SU-DHL-6 (cell line): Measurements from ENCODE around the gene FAM3D.

Source experiments
- H2AFZ ChIP-seq: fragments of 200-600 bp; sonication (generic); 2 replicates; pipeline ENCODE4 v1.6.1; 2014; ENCODE audit warnings: low read depth, mild to moderate bottlenecking, moderate library complexity, mixed read lengths, antibody characterized with exemption, low read length; ENCODE audit not compliant: severe bottlenecking
- H3F3A ChIP-seq: fragments of 200-600 bp; shearing (Covaris generic); 2 replicates; pipeline ENCODE4 v1.6.0; 2016; ENCODE audit warnings: antibody characterized with exemption, mild to moderate bottlenecking; ENCODE audit not compliant: insufficient read depth
- H3K27ac ChIP-seq: fragments of 200-600 bp; sonication (generic); 2 replicates; pipeline ENCODE4 v1.5.1; 2016; ENCODE audit warnings: low read depth, mild to moderate bottlenecking, low read length, moderate library complexity, mixed read lengths
- H3K27me3 ChIP-seq: fragments of 200-600 bp; sonication (generic), shearing (Covaris generic); 2 replicates; pipeline ENCODE4 v1.6.0; 2014; ENCODE audit warnings: mild to moderate bottlenecking, low read length
- H3K36me3 ChIP-seq: fragments of 200-600 bp; sonication (generic); 2 replicates; pipeline ENCODE4 v1.6.1; 2014; ENCODE audit warnings: mild to moderate bottlenecking, low read length, mixed read lengths
- H3K4me2 ChIP-seq: fragments of 300-600, 200-600 bp; shearing (Covaris generic), sonication (generic); 2 replicates; pipeline ENCODE4 v1.6.0; 2014; ENCODE audit warnings: low read length, low read depth, mild to moderate bottlenecking; ENCODE audit not compliant: poor library complexity, severe bottlenecking
- H3K4me3 ChIP-seq: fragments of 200-600 bp; sonication (generic); 2 replicates; pipeline ENCODE4 v1.5.1; 2014; ENCODE audit warnings: antibody characterized with exemption, low read length, mild to moderate bottlenecking, mixed read lengths; ENCODE audit not compliant: insufficient read depth, poor library complexity, severe bottlenecking
- H3K79me2 ChIP-seq: fragments of 200-600 bp; sonication (generic); 2 replicates; pipeline ENCODE4 v1.6.1; 2014; ENCODE audit warnings: mild to moderate bottlenecking, low read length, moderate library complexity; ENCODE audit not compliant: insufficient read depth
- H3K9ac ChIP-seq: fragments of 200-600 bp; sonication (generic); 2 replicates; pipeline ENCODE4 v1.7.0; 2014; ENCODE audit warnings: mild to moderate bottlenecking, low read length
- H3K9me2 ChIP-seq: fragments of 200-600 bp; sonication (generic); replicated peaks from 2 replicates; pipeline ENCODE4 v1.6.1; 2014; ENCODE audit warnings: low read length; ENCODE audit not compliant: insufficient read depth
- H3K9me3 ChIP-seq: fragments of 200-600 bp; sonication (generic); 2 replicates; pipeline ENCODE4 v1.6.1; 2014; ENCODE audit warnings: low read length, mixed read lengths; ENCODE audit not compliant: insufficient read depth
- H4K20me1 ChIP-seq: fragments of 200-600 bp; sonication (generic); 2 replicates; pipeline ENCODE4 v1.6.1; 2014; ENCODE audit warnings: low read depth, mild to moderate bottlenecking, antibody characterized with exemption, low read length, moderate library complexity, mixed read lengths
- CTCF ChIP-seq: fragments of 200-600 bp; sonication (generic); IDR thresholded peaks from one replicate; pipeline ENCODE4 v1.5.1; 2017; ENCODE audit warnings: antibody characterized with exemption, mild to moderate bottlenecking, low read length, moderate library complexity; ENCODE audit not compliant: insufficient read depth, poor library complexity, severe bottlenecking
- EZH2phosphoT487 ChIP-seq: fragments of 200-600 bp; sonication (generic), shearing (Covaris generic); conservative IDR thresholded peaks from 2 replicates; pipeline ENCODE4 v1.6.1; 2018; ENCODE audit warnings: mild to moderate bottlenecking, antibody characterized with exemption, low read length, moderate library complexity, mixed read lengths

Gene FAM3D

GRCh38 chr3:58588030-58588614 is 78.5 kb downstream of the FAM3D start:
- no peak overlapping the region for H3K4me3 ChIP-seq
- H3K9ac ChIP-seq, result no peak overlapping the region
- no peaks in the 10 kb centered on the region for H3K9me3 ChIP-seq
- no peaks in the 10 kb centered on the region for H3K9me2 ChIP-seq
- H4K20me1 ChIP-seq, result no peaks in the 10 kb centered on the region
- no peaks in the 10 kb centered on the region for H3K36me3 ChIP-seq
- H3K27me3 ChIP-seq, result no peaks in the 10 kb centered on the region
- no peak overlapping the region for H3K4me2 ChIP-seq
- no peak overlapping the region for H3K27ac ChIP-seq
- no peaks in the 10 kb centered on the region for H3K79me2 ChIP-seq
- H3F3A ChIP-seq, result no peaks in the 10 kb centered on the region
- TF ChIP-seq CTCF (no peak), EZH2phosphoT487 (no peak)
- H2AFZ ChIP-seq, result no peak overlapping the region

GRCh38 chr3:58586776-58587192 is 79.8 kb downstream of the FAM3D start:
- Histone ChIP-seq H3K79me2 (no peaks in the 10 kb centered on the region), H3F3A (no peaks in the 10 kb centered on the region), H3K36me3 (no peaks in the 10 kb centered on the region), H3K4me3 (no peak overlapping the region), H3K9ac (no peak overlapping the region), H3K27me3 (no peaks in the 10 kb centered on the region), H3K4me2 (no peak overlapping the region), H2AFZ (no peak overlapping the region), H3K9me3 (no peaks in the 10 kb centered on the region), H3K9me2 (no peaks in the 10 kb centered on the region), H3K27ac (no peak overlapping the region), H4K20me1 (no peaks in the 10 kb centered on the region)
- TF ChIP-seq CTCF, result no peak
- no peak for TF ChIP-seq EZH2phosphoT487

- Histone ChIP-seq H3K27me3 (no peaks in the 10 kb centered on the region), H3K9me3 (no peaks in the 10 kb centered on the region), H3K27ac (no peak overlapping the region), H3K4me3 (no peak overlapping the region), H3F3A (no peaks in the 10 kb centered on the region), H3K4me2 (peak overlapping the region; percentile 13), H3K36me3 (no peaks in the 10 kb centered on the region), H3K79me2 (no peaks in the 10 kb centered on the region), H3K9me2 (no peaks in the 10 kb centered on the region), H2AFZ (no peak overlapping the region), H3K9ac (no peak overlapping the region), H4K20me1 (no peaks in the 10 kb centered on the region)
- TF ChIP-seq CTCF (no peak), EZH2phosphoT487 (no peak)
These were observed 80.6 kb downstream of the FAM3D start for GRCh38 chr3:58585994-58586393.
